Fibroblast of skin of abdomen (primary cell): ENCODE results near the gene SNX13.
A peak's percentile ranks its signal among the peaks of the same experiment; 100 is the strongest.
"Not testable (repeated sequence)": the region's sequence is repeated elsewhere in the genome, so short reads cannot be mapped to it uniquely, and the experiment has no call there.

Experiments used
- DNase-seq: peaks from one replicate; pipeline ENCODE4 v3.0.0-alpha.2; 2013

Gene SNX13

DNA sequence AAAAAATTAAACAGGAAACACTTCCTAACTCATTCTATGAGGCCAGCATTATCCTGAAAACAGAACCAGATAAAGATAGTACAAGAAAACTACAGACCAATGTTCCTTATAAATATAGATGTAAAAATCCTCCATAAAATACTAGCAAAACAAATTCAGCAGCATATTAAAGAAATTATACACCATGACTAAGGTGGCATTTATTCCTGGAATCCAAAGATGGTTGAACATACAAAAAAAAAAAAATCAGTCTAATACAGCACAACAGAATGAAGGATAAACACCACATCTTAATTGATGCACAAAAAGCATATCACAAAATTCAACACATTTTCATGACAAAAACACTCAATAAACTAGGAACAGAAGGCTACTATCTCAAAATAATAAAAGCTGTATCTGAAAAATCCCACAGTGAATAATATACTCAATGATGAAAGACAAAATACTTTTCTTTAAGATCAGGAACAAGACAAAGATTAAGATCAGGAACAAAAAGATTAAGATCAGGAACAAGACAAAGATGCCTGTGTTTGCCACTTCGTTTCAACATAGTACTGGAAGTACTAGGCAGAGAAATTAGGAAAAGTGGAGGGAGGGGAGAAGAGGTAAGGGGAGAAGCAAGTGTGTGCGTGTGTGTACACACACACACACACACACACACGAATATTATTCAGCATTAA, 95.6 kb downstream of the SNX13 start:
- peak; percentile 6 for DNase-seq

DNA sequence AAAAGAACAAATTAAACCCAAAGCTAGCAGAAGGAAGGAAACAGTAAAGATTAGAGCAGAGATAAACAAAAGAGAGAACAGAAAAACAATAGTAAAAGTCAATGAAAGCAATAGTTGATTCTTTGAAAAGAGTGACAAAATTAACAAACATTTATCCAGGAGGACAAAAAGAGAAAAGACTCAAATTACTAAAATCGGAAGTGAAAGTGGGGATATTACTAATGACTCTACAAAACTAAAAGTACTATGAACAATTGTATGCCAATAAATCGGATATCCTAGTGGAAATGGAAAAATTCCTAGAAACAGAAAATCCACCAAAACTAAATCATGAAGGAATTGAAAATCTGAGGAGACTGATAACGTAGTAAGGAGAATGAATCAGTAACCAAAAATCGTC, 96.3 kb downstream of the SNX13 start:
- no peak for DNase-seq

DNA sequence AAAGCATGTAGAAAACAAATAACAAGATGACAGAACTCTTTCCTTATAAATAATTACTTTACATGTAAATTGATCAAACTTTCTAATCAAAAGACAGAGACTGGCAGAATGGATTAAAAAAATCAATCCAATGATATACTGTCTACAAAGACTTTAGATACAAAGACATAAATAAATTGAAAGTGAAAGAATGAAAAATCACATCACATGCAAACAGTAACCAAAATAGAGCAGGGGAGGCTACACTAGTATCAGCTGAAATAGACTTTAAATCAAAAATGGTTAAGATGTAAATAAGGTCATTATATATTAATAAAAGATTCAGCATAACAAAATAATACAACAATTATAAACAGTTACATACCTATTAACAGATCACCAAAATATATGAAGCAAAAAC, 97.3 kb downstream of the SNX13 start:
- DNase-seq: no peak

DNA sequence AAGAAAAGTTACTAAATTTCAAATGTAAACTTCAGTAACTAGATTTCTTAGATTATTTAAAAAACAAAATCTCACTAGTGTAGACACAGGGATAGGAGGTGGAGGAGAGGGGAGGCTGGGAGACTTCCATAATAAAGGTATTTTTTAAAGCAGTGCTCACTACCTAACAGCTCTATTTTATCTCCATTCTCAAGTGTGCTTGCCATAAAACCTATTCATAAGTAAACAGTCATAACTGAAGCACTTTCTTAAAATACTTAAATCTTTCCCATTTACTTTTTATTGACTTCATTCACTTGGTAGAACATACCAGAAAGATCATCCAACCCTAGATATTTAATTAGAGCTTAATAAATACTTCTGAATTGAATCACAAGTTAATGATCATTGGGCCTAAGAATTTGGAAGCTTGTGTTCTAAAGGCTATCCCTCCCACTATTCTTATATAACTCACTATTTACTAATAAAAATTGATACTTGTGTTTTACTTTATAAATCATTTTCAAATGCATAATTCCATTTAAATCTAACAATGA, 107.4 kb downstream of the SNX13 start:
- no peak for DNase-seq

DNA sequence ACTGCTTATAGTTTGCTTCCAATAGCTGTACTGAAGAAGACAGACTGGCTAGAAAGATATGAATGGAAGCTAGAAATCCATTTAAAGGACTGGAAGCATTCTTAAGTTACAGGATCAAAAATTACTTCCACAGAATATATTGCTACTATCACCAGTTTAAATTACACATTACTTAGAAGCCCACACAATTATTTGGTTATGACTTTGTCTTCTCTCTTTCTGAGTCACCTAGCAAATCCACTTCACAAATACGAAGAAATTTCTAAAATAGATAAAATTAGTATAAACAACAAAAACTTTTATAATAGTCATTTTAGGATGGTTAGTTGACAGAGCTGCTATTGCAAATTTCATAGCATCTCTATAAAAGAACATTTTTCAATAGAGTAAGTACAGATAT, 108.1 kb downstream of the SNX13 start:
- DNase-seq: no peak

DNA sequence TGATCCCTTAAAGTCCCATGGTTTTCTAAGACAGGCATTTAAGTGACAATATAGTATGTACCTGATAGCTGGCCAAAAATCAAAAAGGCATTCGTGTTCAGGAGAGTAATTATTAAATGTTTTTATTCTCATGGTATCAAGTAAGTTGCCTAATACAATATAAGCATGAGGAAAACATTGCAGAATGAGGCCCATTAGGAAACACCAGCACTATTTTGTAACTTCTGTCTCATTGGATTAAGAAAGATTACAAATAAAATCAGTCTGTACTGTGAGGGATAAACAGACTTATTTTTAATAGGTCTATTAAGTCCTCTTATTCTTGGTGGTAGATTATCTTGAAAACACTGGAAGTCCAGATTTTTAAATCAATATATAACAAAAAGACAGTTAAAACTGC, 110.1 kb downstream of the SNX13 start:
- no peak for DNase-seq

DNA sequence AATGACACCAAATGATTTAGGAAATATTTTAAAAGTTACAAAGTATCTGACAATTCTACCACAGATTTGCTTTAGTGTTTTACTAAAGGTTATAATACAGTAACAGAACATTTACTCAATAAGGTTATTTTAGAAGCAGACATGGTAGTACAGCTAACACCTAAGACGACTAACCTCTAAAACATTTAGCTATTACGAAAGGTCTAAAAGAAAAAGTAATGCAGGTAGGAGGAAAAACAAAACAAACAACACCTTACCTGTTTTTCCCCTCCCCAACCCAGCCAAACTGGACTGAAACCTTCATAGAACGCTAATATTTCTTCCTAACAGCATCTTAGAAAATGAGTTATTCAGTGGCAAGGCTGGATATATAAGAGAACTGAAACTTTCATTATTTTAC, 111.3 kb downstream of the SNX13 start:
- DNase-seq: no peak

DNA sequence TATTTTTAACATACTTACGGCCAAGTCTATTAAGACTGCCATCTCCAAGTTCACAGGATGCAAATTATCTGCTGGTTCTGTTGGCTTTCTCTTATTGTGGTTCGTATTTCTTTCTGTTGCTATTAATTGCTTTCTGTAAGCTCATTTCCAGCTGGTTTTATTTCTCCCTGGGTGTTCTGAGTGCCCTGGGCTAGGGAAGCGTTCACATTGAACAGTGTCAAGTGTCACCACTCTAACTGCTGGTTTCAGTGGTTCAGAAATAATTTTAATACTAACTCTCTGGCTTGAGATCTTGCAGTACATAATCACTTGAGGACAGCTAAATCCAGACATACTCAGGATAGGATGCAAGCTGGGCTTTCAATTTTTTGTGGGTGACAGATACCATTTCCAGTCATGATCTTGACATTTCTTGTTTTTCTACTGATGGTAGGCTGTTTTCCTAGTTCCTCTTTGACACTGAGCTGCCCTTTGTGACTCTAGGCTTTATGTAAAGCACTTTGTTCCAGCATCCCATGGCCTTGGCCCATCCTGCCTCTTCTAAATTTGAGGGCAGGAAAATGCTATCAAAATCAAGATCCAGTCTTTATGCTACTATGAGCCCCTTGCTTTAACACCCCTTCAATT, 117.6 kb downstream of the SNX13 start:
- DNase-seq: no peak

DNA sequence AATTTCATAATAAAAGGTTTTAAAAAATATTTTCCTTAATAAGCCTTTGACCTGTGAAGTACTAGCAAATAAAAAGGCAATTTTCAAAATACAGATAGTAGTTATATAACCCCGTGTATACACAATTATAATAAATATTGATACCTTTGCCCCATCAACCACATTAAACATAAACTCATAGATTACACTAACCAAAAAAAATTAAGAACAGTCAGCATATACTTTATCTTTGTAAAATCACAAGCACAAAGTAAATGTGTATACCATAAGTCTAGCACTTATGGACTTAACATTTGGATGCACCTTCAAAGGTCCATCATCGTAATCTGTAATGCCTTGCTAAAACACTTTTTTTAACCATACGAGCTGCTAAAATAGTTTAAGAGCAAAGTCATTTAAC, 123.4 kb downstream of the SNX13 start:
- no peak for DNase-seq

DNA sequence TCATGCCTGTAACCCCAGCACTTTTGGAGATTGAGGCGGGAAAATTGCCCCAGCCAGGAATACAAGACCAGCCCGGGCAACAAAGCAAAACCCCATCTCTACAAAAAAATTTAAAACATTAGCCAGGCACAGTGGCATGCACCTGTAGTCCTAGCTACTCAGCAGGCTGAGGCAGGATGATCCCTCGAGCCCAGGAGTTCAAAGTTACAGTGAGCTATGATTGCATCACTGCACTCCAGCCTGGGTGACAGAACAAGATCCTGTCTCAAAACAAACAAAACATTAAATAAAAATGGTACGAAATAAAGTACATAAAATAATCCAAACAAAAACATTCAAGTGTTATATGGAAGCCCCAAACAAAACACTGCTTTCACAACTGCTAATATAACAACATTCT, 125.0 kb downstream of the SNX13 start:
- no peak for DNase-seq

DNA sequence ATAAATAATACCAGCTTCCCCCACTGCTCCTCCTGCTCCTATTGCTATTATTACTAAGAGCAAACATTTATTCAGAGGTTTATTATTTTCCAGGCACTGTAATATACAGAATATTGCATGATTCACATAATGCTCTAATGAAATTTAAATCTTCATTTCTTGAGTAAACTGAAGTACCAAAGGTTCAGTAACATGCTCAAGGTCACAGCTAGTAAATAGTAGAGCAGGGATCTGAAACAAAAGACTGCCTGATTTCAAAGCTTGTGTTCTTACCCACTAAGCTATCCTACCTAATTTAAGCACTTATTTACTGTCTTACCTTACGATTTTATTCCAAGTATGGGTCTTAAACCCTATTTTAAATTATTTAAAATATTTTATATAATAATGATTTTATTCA, 126.2 kb downstream of the SNX13 start:
- DNase-seq: no peak

DNA sequence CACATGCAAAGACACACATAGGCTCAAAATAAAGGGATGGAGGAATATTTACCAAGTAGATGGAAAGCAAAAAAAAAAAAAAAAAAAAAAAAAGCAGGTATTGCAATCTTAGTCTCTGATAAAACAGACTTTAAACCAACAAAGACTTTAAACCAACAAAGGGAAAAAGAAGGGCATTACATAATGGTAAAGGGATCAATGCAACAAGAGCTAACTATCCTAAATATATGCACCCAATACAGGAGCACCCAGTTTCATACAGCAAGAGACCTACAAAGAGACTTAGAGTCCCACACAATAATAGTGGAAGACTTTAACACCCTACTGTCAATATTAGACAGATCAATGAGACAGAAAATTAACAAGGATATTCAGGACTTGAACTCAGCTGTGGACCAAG, 131.1 kb downstream of the SNX13 start:
- not testable (repeated sequence) for DNase-seq

DNA sequence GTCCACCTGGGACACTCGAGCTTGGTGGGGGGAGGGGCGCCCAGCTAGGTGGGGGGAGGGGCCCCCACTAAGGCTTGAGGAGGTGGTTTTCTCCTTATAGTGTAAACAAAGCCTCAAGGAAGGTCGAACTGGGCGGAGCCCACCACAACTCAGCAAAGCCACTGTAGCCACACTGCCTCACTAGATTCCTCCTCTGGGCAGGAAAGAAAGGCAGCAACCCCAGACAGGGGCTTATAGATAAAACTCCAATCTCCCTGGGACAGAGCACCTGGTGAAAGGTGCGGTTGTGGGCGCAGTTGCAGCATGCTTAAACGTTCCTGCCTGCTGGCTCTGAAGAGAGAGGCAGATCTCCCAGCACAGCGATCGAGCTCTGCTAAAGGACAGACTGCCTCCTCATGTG, 133.1 kb downstream of the SNX13 start:
- no peak for DNase-seq

DNA sequence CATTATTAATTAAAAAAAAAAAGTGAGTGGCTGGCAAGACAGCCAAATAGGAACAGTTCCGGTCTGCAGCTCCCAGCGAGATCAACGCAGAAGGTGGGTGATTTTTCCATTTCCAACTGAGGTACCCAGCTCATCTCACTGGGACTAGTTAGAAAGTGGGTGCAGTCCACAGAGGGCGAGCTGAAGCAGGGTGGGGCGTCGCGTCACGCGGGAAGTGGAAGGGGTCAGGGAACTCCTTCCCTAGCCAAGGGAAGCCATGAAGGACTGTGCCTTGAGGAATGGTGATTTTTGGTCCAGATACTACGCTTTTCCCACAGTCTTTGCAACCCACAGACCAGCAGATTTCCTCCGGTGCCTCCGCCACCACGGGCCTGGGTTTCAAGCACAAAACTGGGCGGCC, 133.7 kb downstream of the SNX13 start:
- DNase-seq: no peak

DNA sequence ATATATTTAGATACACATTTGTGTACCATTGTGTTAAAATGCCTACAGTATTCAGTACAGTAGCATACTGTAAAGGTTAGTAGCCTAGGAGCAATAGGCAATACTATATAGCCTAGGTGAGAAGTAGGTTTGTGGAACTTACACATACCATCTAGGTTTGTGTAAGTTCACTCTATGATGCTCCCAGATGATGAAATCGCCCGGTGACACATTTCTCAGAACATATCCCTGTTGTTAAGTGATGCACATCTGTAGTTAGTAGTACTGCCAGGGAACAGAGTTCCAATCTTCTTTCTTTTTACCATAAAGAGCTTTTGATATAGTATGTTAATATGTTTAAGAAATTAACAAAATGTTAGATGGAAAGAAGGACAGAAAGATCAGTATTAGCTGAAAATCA, 138.2 kb downstream of the SNX13 start:
- DNase-seq: peak; percentile 5

DNA sequence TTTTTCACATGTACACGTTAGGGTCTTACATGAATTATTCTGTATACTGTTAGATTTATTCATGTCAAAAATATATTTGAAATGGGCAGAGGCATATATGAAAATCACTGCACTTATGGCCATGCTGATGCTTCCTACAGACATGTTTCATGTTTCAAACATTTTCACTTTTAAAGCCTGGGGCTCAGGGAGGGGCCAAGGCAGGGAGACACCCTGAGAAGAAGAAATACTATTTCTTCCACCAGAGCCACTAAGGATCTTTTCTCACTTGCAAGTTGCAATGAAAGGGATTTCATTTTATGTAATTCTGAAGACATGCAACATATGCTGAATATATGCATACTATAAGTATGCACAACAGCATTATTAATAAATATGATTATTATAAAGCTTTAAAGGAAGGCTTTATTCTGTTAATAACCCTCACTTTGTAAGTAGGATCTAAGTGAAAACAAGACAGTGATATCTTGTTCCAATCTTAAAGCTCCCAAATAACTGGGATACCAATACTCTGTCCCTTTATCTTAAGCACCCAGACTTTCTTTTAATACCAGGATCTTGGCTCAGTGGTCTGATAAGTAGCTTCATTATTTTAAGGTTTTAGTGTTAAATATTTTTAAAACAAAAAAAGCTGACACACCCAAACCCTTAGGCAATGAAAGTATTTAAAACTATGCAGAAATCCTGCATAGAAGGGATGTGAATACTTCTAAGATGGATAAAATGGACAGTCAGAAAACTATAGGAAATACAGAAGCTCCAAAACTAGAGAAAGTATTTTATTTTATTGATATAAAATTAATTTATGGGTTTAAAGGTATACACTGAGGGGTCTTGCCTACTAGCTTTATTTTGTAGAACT, 148.0 kb downstream of the SNX13 start:
- no peak for DNase-seq

DNA sequence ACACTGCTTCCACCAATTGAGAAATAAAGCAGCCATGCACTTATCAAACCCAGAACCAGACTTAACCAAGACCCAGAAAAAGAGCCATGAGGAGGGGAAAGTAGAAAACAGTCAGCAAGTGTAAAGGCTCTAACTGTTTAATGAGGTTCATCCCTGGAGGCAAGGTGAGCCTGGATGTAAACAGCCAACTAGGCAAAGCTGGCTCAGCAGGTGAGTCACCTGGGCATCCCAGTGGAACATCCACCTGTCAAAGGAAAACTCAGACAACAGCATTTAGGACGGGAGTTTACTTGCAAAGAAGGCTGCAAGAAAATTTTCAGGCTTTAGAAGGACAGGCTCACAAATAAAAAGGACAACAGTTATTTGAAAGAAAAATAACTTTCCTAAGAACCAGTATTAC, 153.0 kb downstream of the SNX13 start:
- no peak for DNase-seq

DNA sequence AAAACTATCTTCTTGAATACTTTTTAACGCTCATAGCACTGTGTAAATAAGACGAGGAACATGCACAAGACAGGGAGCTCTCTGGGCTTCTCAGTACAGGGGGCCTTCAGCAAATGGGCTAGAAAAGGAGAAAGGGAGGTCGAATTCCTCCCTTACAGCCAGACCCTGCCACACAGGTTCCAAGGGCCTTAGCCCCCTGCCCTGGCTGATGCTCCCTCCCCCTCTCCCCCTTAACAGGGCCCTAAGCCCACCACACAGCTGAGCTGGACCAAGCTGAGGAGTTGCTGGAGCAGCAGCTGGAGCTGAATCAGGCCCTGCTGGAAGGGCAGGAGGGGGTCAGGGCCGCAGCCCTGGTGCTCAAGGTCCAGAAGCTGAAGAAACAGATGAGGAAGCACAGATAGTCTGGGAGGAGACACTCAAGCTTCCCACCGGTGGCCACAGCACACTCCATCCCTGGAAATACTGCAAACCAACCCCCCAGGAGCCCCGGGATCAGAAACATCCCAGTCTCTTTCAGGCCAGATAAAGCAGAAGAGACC, 153.9 kb downstream of the SNX13 start:
- DNase-seq: no peak

DNA sequence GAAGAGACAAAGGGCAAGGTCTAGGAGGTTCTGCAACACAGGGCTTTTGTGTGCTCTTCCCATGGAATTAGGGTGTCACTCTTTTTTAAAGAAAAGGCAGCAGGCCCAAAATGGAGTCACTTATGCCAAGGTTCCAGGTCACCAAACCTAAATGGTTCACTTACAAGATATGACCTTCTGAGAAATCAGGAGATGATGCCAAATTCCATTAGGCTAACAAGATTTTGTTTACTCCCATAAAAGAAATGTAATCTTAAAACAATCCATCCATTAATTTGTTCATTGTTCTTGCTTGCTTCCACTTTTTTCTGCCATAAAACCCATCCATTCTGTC, 158.1 kb downstream of the SNX13 start:
- DNase-seq: no peak

DNA sequence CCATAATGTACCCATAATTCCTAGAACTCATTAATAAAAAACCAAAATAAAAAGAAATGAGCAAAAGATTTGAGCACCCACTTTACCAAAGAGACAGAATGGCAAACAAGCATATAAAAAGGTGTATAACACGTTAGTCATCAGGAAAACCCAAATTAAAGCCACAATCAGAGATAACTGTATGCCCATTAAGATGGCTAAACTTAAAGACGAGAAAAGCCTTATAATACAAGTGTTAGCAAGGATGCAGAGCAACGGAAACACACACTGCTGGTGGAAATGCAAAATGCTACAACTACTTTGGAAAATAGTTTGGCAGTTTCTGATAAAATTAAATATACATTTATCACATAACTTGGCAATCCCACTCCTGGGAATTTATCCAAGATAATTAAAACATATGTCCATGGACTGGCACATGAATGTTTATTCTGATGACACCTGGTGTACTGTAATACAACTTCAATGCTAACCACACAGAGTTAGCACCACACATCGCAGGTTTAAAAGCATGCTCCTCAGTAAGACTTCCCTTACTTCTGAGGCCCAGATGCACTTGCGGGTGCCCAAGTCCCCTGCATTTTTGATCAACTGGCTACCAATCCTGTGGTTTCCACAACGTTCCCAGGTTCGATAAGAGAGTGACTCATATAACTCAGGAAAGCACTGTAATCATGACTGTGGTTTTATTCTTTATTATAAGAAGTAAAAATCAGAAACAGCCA, 158.6 kb downstream of the SNX13 start:
- DNase-seq: peak; percentile 52

DNA sequence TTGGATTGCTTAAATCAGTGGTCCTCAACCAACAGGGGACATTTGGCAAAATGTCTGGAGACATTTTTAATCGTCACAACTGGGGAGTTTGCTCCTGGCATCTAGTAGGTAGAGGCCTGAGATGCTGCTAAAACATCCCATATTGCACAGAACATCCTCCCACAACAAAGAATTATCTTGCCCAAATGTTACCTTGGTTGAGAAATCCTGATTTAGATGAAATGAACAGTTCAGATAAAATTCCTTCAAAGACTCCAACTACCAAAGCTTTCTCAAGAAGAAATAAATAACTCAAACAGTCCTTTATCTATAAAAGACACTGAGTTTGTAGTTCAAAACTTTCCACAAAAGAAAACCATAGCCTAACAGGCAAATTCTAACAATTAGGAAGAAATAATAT, 160.9 kb downstream of the SNX13 start:
- DNase-seq: no peak

DNA sequence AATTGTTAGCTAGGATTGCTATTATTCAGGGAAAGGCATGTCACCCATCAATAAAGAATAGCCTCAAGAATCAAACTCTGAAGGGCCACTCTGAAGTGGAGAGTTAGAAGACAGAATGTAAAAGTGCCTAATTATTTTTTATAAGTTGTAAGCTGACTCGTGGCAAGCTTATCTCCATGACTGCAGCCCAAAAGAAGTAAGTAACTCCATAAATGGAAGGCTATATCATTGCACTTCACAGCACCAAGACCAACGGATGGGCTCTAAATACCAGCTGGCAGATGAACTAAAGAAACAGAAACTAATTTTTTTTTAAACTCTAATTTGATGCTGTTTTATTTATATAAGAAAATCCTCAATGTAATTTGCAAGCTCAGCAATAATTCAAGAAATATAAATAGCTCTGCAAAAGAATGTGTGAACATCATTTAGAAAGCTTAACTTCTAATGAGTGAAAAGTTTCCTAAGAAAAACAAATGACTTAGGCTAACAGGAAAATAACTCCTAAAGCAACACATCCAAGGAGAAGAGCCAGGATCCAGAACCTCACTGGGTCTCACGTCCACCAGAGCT, 165.5 kb downstream of the SNX13 start:
- no peak for DNase-seq
